Psoas muscle (tissue), 8 donors: ENCODE results near the gene CMTM5. TPM values are rescaled to one million over a fixed set of nuclear protein-coding genes. Genes with fewer than 3 reads are reported as not detected.
"Not testable (repeated sequence)": the region's sequence is repeated elsewhere in the genome, so short reads cannot be mapped to it uniquely, and the experiment has no call there.

Source experiments
- ATAC-seq, 4 donors: fragments of 200-7000 bp; cut with Tn5 transposase; one replicate each; pipeline ENCODE4 v1.9.1; 2020; ENCODE audit warnings: moderate library complexity in 3 of 4, mild to moderate bottlenecking in 2 of 4
- DNase-seq, 2 donors: peaks; one replicate each; pipeline ENCODE4 v3.0.0-alpha.2; 2020
- H3K27ac ChIP-seq: fragments of 200-600 bp; one replicate; pipeline ENCODE4 v1.8.0; 2022
- H3K27me3 ChIP-seq, 3 donors: fragments of 200-600 bp in 1 of 3; one replicate each; pipeline versions ENCODE4 v1.6.1 to v1.8.0; 2013 to 2022; ENCODE audit warnings: low read length in 2 of 3, mild to moderate bottlenecking in 2 of 3, moderate library complexity in 1 of 3; ENCODE audit not compliant: insufficient read depth in 3 of 3
- H3K36me3 ChIP-seq, 2 donors: fragments of 200-600 bp in 1 of 2; one replicate each; pipeline versions ENCODE4 v1.6.1 to v1.8.0; 2013 to 2022; ENCODE audit warnings: low read depth in 1 of 2, mild to moderate bottlenecking in 1 of 2, moderate library complexity in 1 of 2; ENCODE audit not compliant: insufficient read depth in 1 of 2
- H3K4me1 ChIP-seq: fragments of 200-600 bp; one replicate; pipeline ENCODE4 v1.8.0; 2022
- H3K4me3 ChIP-seq: fragments of 200-600 bp; one replicate; pipeline ENCODE4 v1.8.0; 2022; ENCODE audit warnings: mild to moderate bottlenecking
- H3K9me3 ChIP-seq: fragments of 200-600 bp; one replicate; pipeline ENCODE4 v1.8.0; 2022
- WGBS, 3 donors: extraction: QIAGEN DNeasy Blood & Tissue Kit; methylation state at CpG; one replicate each; pipeline versions ENCODE4 v1.1.6 to v1.1.7; 2013; 5-methylcytosine and 5-hydroxymethylcytosine counted together
- intact Hi-C, 2 donors: fragments of 100-400 bp; cut with DNase I; formaldehyde crosslinking; loops; one replicate each; pipeline versions ENCODE4 v1.11.0 to v1.14.2; 2022
- polyA plus RNA-seq, 3 donors: library from polyadenylated mRNA; stranded (reverse); fragments of 200-250 nt; gene quantifications; one replicate each; pipeline ENCODE4 v1.2.3, GENCODE V29; 2013
- total RNA-seq, 4 donors: library from RNA; stranded (reverse); fragmentation: NEBNext Ultra II Directional in 2 of 4; extraction: Animal tissue kit (Norgen Biotek cat#: 25700) in 2 of 4; gene quantifications; one replicate each; pipeline versions ENCODE4 v1.2.1 to v1.2.4, GENCODE V29; 2021 to 2023
- TF ChIP-seq, protein P1 (sequence below): fragments of 200-600 bp; IDR thresholded peaks from one replicate; pipeline ENCODE4 v1.8.0; 2022; ENCODE audit warnings: antibody characterized with exemption
- donor health status: healthy with polysubstance abuse.
- donor health status: DM: no; HTN: no; CAD: no; lungs with moderate emphysema.
- donor health status: Bipolar disorder and iron deficiency.
- donor health status: healthy.
- donor health status: DM: yes; HTN: yes; CAD: no.
- donor health status: DM: no; HTN: no; CAD: no.
- donor health status: DM: no; HTN: no; CAD: no.
- donor health status: DM: yes; HTN: yes; CAD: no.

Gene CMTM5
- total and polyA plus RNA-seq, 7 donors, result 0.20 to 0.63 (median 0.32) TPM; not detected in 4

DNA sequence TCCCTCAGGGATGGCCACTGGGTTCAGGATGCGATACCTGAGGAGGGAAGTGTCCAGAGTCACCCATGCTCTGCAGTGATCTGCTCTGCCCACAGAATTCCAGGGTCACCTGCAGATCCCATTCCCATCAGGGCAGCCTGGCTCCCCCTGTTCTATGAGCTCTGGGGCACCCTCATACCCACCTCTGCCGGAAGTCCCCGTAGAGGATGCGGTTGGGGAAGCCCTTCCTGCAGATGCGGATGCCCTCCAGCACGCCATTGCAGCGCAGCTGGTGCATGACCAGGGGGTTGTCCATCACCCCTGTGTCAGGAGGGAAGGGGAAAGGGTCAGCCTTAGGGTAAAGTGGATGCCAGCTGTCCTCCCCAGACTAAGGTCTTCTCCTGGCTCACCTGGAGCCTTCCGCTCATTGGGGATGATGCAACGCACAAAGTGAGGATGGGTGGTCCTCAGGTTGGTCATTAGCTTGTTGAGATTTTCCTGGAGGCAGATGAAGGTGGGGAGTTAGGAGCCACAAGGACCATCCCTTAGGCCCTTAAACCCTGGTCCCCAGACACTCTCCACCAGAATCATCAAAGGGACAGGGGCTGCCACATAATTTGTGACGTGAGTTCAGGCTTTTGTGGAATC is 20.0 kb downstream of the CMTM5 start:
- WGBS, 3 donors, result 93 to 95% (median 94%) methylated on average over 10 of the region's 10 CpGs
- no peak overlapping the region for H3K4me3 ChIP-seq
- ATAC-seq, result peak in 1 of 4 donors; percentile 1
- no peaks in the 10 kb centered on the region for H3K27me3 ChIP-seq
- intact Hi-C loops, result no loop called here
- TF ChIP-seq, protein P1, sequence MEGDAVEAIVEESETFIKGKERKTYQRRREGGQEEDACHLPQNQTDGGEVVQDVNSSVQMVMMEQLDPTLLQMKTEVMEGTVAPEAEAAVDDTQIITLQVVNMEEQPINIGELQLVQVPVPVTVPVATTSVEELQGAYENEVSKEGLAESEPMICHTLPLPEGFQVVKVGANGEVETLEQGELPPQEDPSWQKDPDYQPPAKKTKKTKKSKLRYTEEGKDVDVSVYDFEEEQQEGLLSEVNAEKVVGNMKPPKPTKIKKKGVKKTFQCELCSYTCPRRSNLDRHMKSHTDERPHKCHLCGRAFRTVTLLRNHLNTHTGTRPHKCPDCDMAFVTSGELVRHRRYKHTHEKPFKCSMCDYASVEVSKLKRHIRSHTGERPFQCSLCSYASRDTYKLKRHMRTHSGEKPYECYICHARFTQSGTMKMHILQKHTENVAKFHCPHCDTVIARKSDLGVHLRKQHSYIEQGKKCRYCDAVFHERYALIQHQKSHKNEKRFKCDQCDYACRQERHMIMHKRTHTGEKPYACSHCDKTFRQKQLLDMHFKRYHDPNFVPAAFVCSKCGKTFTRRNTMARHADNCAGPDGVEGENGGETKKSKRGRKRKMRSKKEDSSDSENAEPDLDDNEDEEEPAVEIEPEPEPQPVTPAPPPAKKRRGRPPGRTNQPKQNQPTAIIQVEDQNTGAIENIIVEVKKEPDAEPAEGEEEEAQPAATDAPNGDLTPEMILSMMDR, result no peak
- no peaks in the 10 kb centered on the region for H3K4me1 ChIP-seq
- H3K9me3 ChIP-seq, result no peaks in the 10 kb centered on the region
- H3K36me3 ChIP-seq, result peaks cover 0 to 59% of the 10 kb centered on the region in 2 donors
- no peak for DNase-seq
- H3K27ac ChIP-seq, result no peak overlapping the region

DNA sequence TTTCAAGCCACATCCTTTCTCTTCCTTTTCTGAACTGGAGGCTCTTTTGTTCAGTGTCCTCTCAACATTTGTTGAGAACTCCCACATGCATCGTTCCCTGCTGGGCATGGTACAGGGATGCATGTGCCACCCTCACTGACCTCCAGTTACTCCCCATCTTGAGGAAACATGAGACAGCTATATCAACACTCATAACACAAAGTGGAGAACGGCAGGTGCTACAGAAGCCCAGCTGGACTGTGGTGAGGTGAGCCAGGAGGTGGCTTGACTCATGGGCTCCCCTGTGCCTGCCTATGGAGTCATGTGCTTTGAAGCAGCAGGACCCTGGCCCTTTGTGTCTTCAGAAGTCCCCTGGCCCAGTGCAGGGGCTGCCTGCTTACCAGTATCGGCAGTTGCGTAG is 21.5 kb downstream of the CMTM5 start:
- 67 to 72% (median 71%) methylated on average over 4 of the region's 4 CpGs for WGBS, 3 donors
- H3K4me3 ChIP-seq, result no peak overlapping the region
- no peak for DNase-seq
- no peaks in the 10 kb centered on the region for H3K27me3 ChIP-seq
- intact Hi-C loops, result no loop called here
- H3K36me3 ChIP-seq, result peaks cover 0 to 50% of the 10 kb centered on the region in 2 donors
- peak in 3 of 4 donors; percentile 9 to 44 (median 9) for ATAC-seq
- no peaks in the 10 kb centered on the region for H3K4me1 ChIP-seq
- TF ChIP-seq, protein P1, result no peak
- peak overlapping the region; percentile 50 for H3K27ac ChIP-seq
- H3K9me3 ChIP-seq, result no peaks in the 10 kb centered on the region

DNA sequence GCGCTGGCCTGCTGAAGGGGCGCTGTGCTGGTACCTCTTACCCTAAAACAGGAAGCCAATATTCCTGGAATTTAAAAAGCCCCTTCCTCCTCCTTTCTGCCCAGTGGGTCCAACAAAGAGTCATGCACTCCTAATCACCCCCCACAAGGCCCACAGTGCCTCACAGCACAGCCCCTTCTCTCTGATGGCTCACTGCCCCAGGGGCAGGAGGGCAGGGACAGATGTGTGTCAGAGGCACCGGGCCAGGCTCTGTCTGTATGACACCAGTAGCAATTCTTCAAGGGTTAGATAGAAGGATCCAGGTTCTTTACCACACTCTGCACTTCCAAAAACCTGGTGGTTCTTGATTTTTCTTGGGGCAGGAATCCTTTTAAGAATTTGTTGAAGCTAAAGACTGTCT is 22.3 kb downstream of the CMTM5 start:
- Histone ChIP-seq H3K4me1 (no peaks in the 10 kb centered on the region), H3K9me3 (no peaks in the 10 kb centered on the region), H3K4me3 (no peak overlapping the region), H3K27me3 (no peaks in the 10 kb centered on the region), H3K27ac (no peak overlapping the region), H3K36me3 (peaks cover 0 to 44% of the 10 kb centered on the region in 2 donors)
- intact Hi-C loops, result no loop called here
- TF ChIP-seq, protein P1, result no peak
- peak in 1 of 2 donors; percentile 45 for DNase-seq
- ATAC-seq, result no peak
- WGBS, 3 donors, result 78 to 86% (median 82%) methylated on average over 3 of the region's 3 CpGs

DNA sequence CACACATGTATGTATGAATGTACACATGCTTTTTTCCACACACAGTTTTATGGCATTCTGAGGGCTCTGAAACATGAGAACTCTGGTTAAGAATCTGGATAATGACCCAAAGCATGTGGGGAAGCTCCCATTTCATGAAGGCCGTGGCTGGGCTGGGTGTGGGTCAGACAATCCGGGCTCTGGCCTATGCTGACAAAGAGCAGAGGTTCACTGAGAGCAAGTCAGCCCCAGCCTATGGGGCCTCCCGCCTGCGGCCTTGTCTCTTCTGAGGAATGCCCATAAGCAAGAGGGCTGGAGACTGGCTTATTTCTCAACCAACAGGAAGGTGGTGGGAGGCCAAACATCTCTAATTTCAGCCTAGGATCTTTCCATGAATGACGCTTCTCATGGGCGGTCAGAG is 22.7 kb downstream of the CMTM5 start:
- TF ChIP-seq, protein P1, result no peak
- Histone ChIP-seq H3K27ac (no peak overlapping the region), H3K4me1 (no peaks in the 10 kb centered on the region), H3K9me3 (no peaks in the 10 kb centered on the region), H3K27me3 (no peaks in the 10 kb centered on the region), H3K36me3 (peaks cover 0 to 44% of the 10 kb centered on the region in 2 donors), H3K4me3 (no peak overlapping the region)
- intact Hi-C loops, result no loop called here
- ATAC-seq (peak in 2 of 4 donors; percentile 2 to 12), DNase-seq (peak in 1 of 2 donors; percentile 44)
- 52 to 64% (median 57%) methylated on average over 6 of the region's 6 CpGs for WGBS, 3 donors

DNA sequence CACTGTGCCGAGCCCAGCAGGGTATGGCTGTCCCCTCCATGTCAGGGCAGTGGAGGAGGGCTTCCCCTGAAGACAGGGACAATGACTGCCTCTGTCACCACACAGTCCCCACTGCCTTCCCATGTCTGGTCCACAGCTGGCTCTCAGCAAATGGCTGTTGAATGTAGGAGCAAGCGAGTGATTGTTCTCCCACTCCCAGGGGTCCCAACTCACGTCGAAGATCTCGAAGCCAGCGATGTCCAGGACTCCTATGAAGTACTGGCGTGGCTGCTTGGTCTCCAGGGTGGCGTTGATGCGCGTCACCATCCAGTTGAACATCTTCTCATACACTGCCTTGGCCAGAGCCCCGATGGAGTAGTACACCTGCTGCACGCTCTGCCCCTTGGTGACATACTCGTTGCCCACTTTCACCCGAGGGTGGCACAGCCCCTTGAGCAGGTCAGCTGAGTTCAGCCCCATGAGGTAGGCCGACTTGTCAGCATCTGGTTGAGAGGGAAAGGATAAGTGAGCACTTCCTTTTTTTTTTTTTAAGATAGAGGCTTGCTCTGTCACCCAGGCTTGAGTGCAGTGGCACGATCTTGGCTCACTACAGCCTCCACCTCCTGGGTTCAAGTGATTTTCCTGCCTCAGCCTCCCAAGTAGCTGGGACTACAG is 23.8 kb downstream of the CMTM5 start:
- DNase-seq (peak in 1 of 2 donors; percentile 41), ATAC-seq (peak in 1 of 4 donors; percentile 1)
- H3K4me1 ChIP-seq, H3K27ac ChIP-seq, H3K9me3 ChIP-seq, H3K4me3 ChIP-seq, intact Hi-C loops, H3K27me3 ChIP-seq: not testable (repeated sequence)
- peaks cover 0 to 44% of the 10 kb centered on the region in 2 donors for H3K36me3 ChIP-seq
- WGBS, 3 donors, result 83 to 86% (median 85%) methylated on average over 16 of the region's 16 CpGs
